Mononuclear cell (primary cell): ENCODE data around the gene ANO2. TPM values are rescaled to one million over a fixed set of nuclear protein-coding genes. Genes with fewer than 3 reads are reported as not detected.

Experiments
- H3K27me3 ChIP-seq: 2 replicates; pipeline ENCODE4 v1.6.0; 2011; ENCODE audit warnings: low read length, control low read depth; ENCODE audit not compliant: insufficient read depth
- H3K4me1 ChIP-seq: 2 replicates; pipeline ENCODE4 v1.5.1; 2011; ENCODE audit warnings: mild to moderate bottlenecking, low read length, control low read depth; ENCODE audit not compliant: insufficient read depth
- H3K4me3 ChIP-seq: 2 replicates; pipeline ENCODE4 v1.5.1; 2011; ENCODE audit warnings: mild to moderate bottlenecking, low read length, moderate library complexity
- H3K9me3 ChIP-seq: 2 replicates; pipeline ENCODE4 v1.5.1; 2011; ENCODE audit warnings: low read depth, mild to moderate bottlenecking, control low read depth, low read length
- total RNA-seq: library from RNA; depleted of rRNA; stranded (reverse); fragments of >200 nt; gene quantifications from one replicate; pipeline ENCODE4 v1.2.3, GENCODE V29; 2012

Gene ANO2
- total RNA-seq, 1 donor = 0.31 TPM

- Histone ChIP-seq H3K9me3 (no peaks in the 10 kb centered on the region), H3K27me3 (no peaks in the 10 kb centered on the region), H3K4me1 (no peaks in the 10 kb centered on the region), H3K4me3 (no peak overlapping the region)
Observed at GRCh38 chr12:5636907-5637306, 308.2 kb downstream of the ANO2 start.

GRCh38 chr12:5633106-5633505, 312.0 kb downstream of the ANO2 start:
- Histone ChIP-seq H3K27me3 (no peaks in the 10 kb centered on the region), H3K9me3 (no peaks in the 10 kb centered on the region), H3K4me1 (no peaks in the 10 kb centered on the region), H3K4me3 (no peak overlapping the region)

GRCh38 chr12:5632453-5632852, 312.6 kb downstream of the ANO2 start:
- Histone ChIP-seq H3K27me3 (no peaks in the 10 kb centered on the region), H3K4me1 (no peaks in the 10 kb centered on the region), H3K4me3 (no peak overlapping the region), H3K9me3 (no peaks in the 10 kb centered on the region)

GRCh38 chr12:5631497-5631896, 313.6 kb downstream of the ANO2 start:
- Histone ChIP-seq H3K9me3 (no peaks in the 10 kb centered on the region), H3K27me3 (no peaks in the 10 kb centered on the region), H3K4me3 (no peak overlapping the region), H3K4me1 (no peaks in the 10 kb centered on the region)

GRCh38 chr12:5630726-5631125, 314.3 kb downstream of the ANO2 start:
- Histone ChIP-seq H3K4me3 (no peak overlapping the region), H3K27me3 (no peaks in the 10 kb centered on the region), H3K9me3 (no peaks in the 10 kb centered on the region), H3K4me1 (no peaks in the 10 kb centered on the region)

- Histone ChIP-seq H3K27me3 (no peaks in the 10 kb centered on the region), H3K9me3 (no peaks in the 10 kb centered on the region)
Observed at GRCh38 chr12:5628501-5628900, 316.6 kb downstream of the ANO2 start.

GRCh38 chr12:5627053-5627630, 317.9 kb downstream of the ANO2 start:
- no peaks in the 10 kb centered on the region for H3K4me1 ChIP-seq
- no peak overlapping the region for H3K4me3 ChIP-seq
- H3K27me3 ChIP-seq = no peaks in the 10 kb centered on the region
- H3K9me3 ChIP-seq = no peaks in the 10 kb centered on the region

More at GRCh38 chr12:5628501-5628900, 316.6 kb downstream of the ANO2 start:
- H3K4me3 ChIP-seq = no peak overlapping the region
- no peaks in the 10 kb centered on the region for H3K4me1 ChIP-seq

GRCh38 chr12:5626151-5626550, 318.9 kb downstream of the ANO2 start:
- Histone ChIP-seq H3K4me3 (no peak overlapping the region), H3K9me3 (no peaks in the 10 kb centered on the region), H3K27me3 (no peaks in the 10 kb centered on the region), H3K4me1 (no peaks in the 10 kb centered on the region)

- no peaks in the 10 kb centered on the region for H3K9me3 ChIP-seq
- no peaks in the 10 kb centered on the region for H3K4me1 ChIP-seq
- H3K27me3 ChIP-seq = no peaks in the 10 kb centered on the region
- H3K4me3 ChIP-seq = no peak overlapping the region
Observed at GRCh38 chr12:5624486-5625272, 320.4 kb downstream of the ANO2 start.

GRCh38 chr12:5623411-5623810, 321.6 kb downstream of the ANO2 start:
- no peaks in the 10 kb centered on the region for H3K4me1 ChIP-seq
- H3K4me3 ChIP-seq = no peak overlapping the region
- no peaks in the 10 kb centered on the region for H3K27me3 ChIP-seq
- H3K9me3 ChIP-seq = no peaks in the 10 kb centered on the region

GRCh38 chr12:5622280-5622679, 322.8 kb downstream of the ANO2 start:
- no peaks in the 10 kb centered on the region for H3K27me3 ChIP-seq
- no peaks in the 10 kb centered on the region for H3K9me3 ChIP-seq
- H3K4me3 ChIP-seq = no peak overlapping the region
- H3K4me1 ChIP-seq = no peaks in the 10 kb centered on the region

GRCh38 chr12:5621329-5621728, 323.7 kb downstream of the ANO2 start:
- H3K4me1 ChIP-seq = no peaks in the 10 kb centered on the region
- no peaks in the 10 kb centered on the region for H3K27me3 ChIP-seq
- H3K9me3 ChIP-seq = no peaks in the 10 kb centered on the region
- H3K4me3 ChIP-seq = no peak overlapping the region

GRCh38 chr12:5620896-5621295, 324.2 kb downstream of the ANO2 start:
- Histone ChIP-seq H3K27me3 (no peaks in the 10 kb centered on the region), H3K4me1 (no peaks in the 10 kb centered on the region), H3K9me3 (no peaks in the 10 kb centered on the region), H3K4me3 (no peak overlapping the region)

GRCh38 chr12:5619628-5620027, 325.4 kb downstream of the ANO2 start:
- Histone ChIP-seq H3K4me3 (no peak overlapping the region), H3K4me1 (no peaks in the 10 kb centered on the region), H3K9me3 (no peaks in the 10 kb centered on the region), H3K27me3 (no peaks in the 10 kb centered on the region)

GRCh38 chr12:5616854-5617253, 328.2 kb downstream of the ANO2 start:
- Histone ChIP-seq H3K27me3 (no peaks in the 10 kb centered on the region), H3K4me1 (no peaks in the 10 kb centered on the region), H3K4me3 (no peak overlapping the region), H3K9me3 (no peaks in the 10 kb centered on the region)

GRCh38 chr12:5615760-5616159, 329.3 kb downstream of the ANO2 start:
- H3K27me3 ChIP-seq = no peaks in the 10 kb centered on the region
- no peaks in the 10 kb centered on the region for H3K9me3 ChIP-seq
- no peak overlapping the region for H3K4me3 ChIP-seq
- no peaks in the 10 kb centered on the region for H3K4me1 ChIP-seq
